ENCODE measurements around the gene IL13RA1. TPM values are rescaled to one million over a fixed set of nuclear protein-coding genes. Genes with fewer than 3 reads are reported as not detected.

IL13RA1 gene
- total RNA-seq, 1 donor from 2014 or later = 29.9 TPM

DNA sequence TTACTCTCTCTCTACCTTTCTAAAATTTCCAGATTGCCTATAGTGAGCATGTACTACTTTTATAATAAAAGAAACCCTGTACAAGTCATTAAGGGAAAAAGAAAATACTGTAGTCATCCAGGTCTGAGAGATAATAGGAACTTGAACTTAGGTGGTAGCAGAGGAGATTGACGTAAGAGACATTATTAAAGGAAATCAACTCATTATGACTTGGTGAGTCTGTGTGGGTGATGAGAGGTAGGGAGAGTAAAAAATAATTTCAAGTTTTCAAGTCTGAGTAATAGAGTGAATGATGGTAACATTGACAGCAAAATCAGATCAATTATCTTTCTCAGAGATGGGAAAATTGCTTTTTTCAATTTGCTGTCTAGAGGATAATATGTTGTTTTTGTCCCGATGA, 52.2 kb downstream of the IL13RA1 start:
- peaks cover 11% of the 10 kb centered on the region for H3K9me3 Mint-ChIP-seq (ENCODE audit: low read depth)
- peaks cover 3% of the 10 kb centered on the region for H3K36me3 Mint-ChIP-seq (ENCODE audit: insufficient read depth)

GRCh38 chrX:118780509-118780908, 53.1 kb downstream of the IL13RA1 start:
- no peak for DNase-seq (ENCODE audit: low spot score, unreplicated experiment)
- TF ChIP-seq, protein P1, sequence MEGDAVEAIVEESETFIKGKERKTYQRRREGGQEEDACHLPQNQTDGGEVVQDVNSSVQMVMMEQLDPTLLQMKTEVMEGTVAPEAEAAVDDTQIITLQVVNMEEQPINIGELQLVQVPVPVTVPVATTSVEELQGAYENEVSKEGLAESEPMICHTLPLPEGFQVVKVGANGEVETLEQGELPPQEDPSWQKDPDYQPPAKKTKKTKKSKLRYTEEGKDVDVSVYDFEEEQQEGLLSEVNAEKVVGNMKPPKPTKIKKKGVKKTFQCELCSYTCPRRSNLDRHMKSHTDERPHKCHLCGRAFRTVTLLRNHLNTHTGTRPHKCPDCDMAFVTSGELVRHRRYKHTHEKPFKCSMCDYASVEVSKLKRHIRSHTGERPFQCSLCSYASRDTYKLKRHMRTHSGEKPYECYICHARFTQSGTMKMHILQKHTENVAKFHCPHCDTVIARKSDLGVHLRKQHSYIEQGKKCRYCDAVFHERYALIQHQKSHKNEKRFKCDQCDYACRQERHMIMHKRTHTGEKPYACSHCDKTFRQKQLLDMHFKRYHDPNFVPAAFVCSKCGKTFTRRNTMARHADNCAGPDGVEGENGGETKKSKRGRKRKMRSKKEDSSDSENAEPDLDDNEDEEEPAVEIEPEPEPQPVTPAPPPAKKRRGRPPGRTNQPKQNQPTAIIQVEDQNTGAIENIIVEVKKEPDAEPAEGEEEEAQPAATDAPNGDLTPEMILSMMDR (IDR thresholded peaks at IDR 0.05; ENCODE audit: unreplicated experiment) = no peak
- Mint-ChIP-seq H3K27ac (no peak overlapping the region), H3K36me3 (ENCODE audit: insufficient read depth) (peaks cover 3% of the 10 kb centered on the region), H3K9me3 (ENCODE audit: low read depth) (peaks cover 7% of the 10 kb centered on the region), H3K4me3 (ENCODE audit: low read depth) (no peak overlapping the region), H3K27me3 (no peaks in the 10 kb centered on the region), H3K4me1 (ENCODE audit: low read depth) (no peaks in the 10 kb centered on the region)

More for the DNA sequence above, 52.2 kb downstream of the IL13RA1 start:
- no peak for DNase-seq (ENCODE audit: low spot score, unreplicated experiment)
- TF ChIP-seq, protein P1 (IDR thresholded peaks at IDR 0.05; ENCODE audit: unreplicated experiment) = no peak
- no peak overlapping the region for H3K27ac Mint-ChIP-seq
- H3K4me3 Mint-ChIP-seq (ENCODE audit: low read depth) = no peak overlapping the region
- no peaks in the 10 kb centered on the region for H3K4me1 Mint-ChIP-seq (ENCODE audit: low read depth)
- no peaks in the 10 kb centered on the region for H3K27me3 Mint-ChIP-seq

DNA sequence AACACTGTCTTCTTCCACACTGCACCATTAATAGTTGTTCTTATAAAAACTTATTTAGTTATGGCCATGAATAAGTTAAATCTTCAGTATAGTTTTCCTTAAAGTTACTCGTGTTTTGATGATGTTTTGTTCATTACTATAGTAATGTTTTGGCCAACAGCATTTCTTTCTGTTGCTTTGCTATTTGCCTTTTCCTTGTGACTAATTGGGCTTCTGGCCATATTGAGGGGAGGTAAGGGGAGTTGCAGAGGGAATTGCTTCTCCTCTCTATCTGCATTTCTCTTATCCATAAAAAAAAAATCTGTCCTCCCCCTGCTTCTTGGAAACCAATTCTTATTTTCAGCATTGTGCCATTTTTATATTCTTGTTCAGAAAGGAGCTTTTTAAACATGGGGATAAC, 53.5 kb downstream of the IL13RA1 start:
- DNase-seq (ENCODE audit: low spot score, unreplicated experiment) = no peak
- Mint-ChIP-seq H3K27me3 (no peaks in the 10 kb centered on the region), H3K27ac (no peak overlapping the region), H3K4me3 (ENCODE audit: low read depth) (no peak overlapping the region), H3K9me3 (ENCODE audit: low read depth) (peaks cover 7% of the 10 kb centered on the region), H3K4me1 (ENCODE audit: low read depth) (no peaks in the 10 kb centered on the region), H3K36me3 (ENCODE audit: insufficient read depth) (peaks cover 3% of the 10 kb centered on the region)
- TF ChIP-seq, protein P1 (IDR thresholded peaks at IDR 0.05; ENCODE audit: unreplicated experiment) = no peak

GRCh38 chrX:118795528-118796280, 68.3 kb downstream of the IL13RA1 start:
- DNase-seq (ENCODE audit: low spot score, unreplicated experiment) = no peak
- Mint-ChIP-seq H3K27me3 (no peaks in the 10 kb centered on the region), H3K36me3 (ENCODE audit: insufficient read depth) (peaks cover 7% of the 10 kb centered on the region), H3K9me3 (ENCODE audit: low read depth) (peaks cover 24% of the 10 kb centered on the region), H3K27ac (no peak overlapping the region), H3K4me3 (ENCODE audit: low read depth) (no peak overlapping the region), H3K4me1 (ENCODE audit: low read depth) (peaks cover 1% of the 10 kb centered on the region)
- TF ChIP-seq, protein P1 (IDR thresholded peaks at IDR 0.05; ENCODE audit: unreplicated experiment) = no peak

GRCh38 chrX:118802857-118803256, 75.5 kb downstream of the IL13RA1 start:
- H3K4me3 Mint-ChIP-seq (ENCODE audit: low read depth) = no peak overlapping the region
- DNase-seq (ENCODE audit: low spot score, unreplicated experiment) = no peak
- H3K36me3 Mint-ChIP-seq (ENCODE audit: insufficient read depth) = peaks cover 1% of the 10 kb centered on the region
- H3K9me3 Mint-ChIP-seq (ENCODE audit: low read depth) = peaks cover 27% of the 10 kb centered on the region
- TF ChIP-seq, protein P1 (IDR thresholded peaks at IDR 0.05; ENCODE audit: unreplicated experiment) = no peak
- no peaks in the 10 kb centered on the region for H3K27me3 Mint-ChIP-seq
- no peak overlapping the region for H3K27ac Mint-ChIP-seq
- H3K4me1 Mint-ChIP-seq (ENCODE audit: low read depth) = no peaks in the 10 kb centered on the region

All from progenitor cell of endocrine pancreas (in vitro differentiated cells).